ENCODE results near the gene SPEM1.
A peak's percentile ranks its signal among the peaks of the same experiment; 100 is the strongest.

Gene SPEM1

GRCh38 chr17:7428557-7428956, 8.4 kb downstream of the SPEM1 start, which contains the start of gene SPEM3:
TSS of gene SPEM3 (plus strand) at chr17:7428857. CDS start at chr17:7428903, 46 bp downstream.
- no peaks in the 10 kb centered on the region for H3K9me3 ChIP-seq (ENCODE audit: severe bottlenecking)
- DNase-seq (ENCODE audit: low spot score), result no peak
- no peak for ATAC-seq (ENCODE audit: low read depth)
- TF ChIP-seq CTCF (IDR thresholded peaks at IDR 0.05; ENCODE audit: poor library complexity, severe bottlenecking), result no peak
- H3K4me1 ChIP-seq (ENCODE audit: insufficient read depth, poor library complexity, severe bottlenecking), result no peaks in the 10 kb centered on the region
- no peak within 1 kb of the TSS for H3K27ac ChIP-seq (ENCODE audit: poor library complexity, severe bottlenecking)
- H3K36me3 ChIP-seq (ENCODE audit: low read depth), result no peaks in the 10 kb centered on the region
- H3K4me3 ChIP-seq (ENCODE audit: severe bottlenecking), result no peak within 1 kb of the TSS
- no peaks in the 10 kb centered on the region for H3K27me3 ChIP-seq (ENCODE audit: insufficient read depth, poor library complexity, severe bottlenecking)

GRCh38 chr17:7429722-7430121, 9.6 kb downstream of the SPEM1 start:
- no peak for ATAC-seq (ENCODE audit: low read depth)
- Histone ChIP-seq H3K9me3 (ENCODE audit: severe bottlenecking) (no peaks in the 10 kb centered on the region), H3K36me3 (ENCODE audit: low read depth) (no peaks in the 10 kb centered on the region), H3K27me3 (ENCODE audit: insufficient read depth, poor library complexity, severe bottlenecking) (no peaks in the 10 kb centered on the region), H3K27ac (ENCODE audit: poor library complexity, severe bottlenecking) (no peak overlapping the region), H3K4me1 (ENCODE audit: insufficient read depth, poor library complexity, severe bottlenecking) (no peaks in the 10 kb centered on the region), H3K4me3 (ENCODE audit: severe bottlenecking) (no peak overlapping the region)
- no peak for TF ChIP-seq CTCF (IDR thresholded peaks at IDR 0.05; ENCODE audit: poor library complexity, severe bottlenecking)
- no peak for DNase-seq (ENCODE audit: low spot score)

- Histone ChIP-seq H3K36me3 (ENCODE audit: low read depth) (no peaks in the 10 kb centered on the region), H3K27me3 (ENCODE audit: insufficient read depth, poor library complexity, severe bottlenecking) (no peaks in the 10 kb centered on the region), H3K9me3 (ENCODE audit: severe bottlenecking) (no peaks in the 10 kb centered on the region), H3K27ac (ENCODE audit: poor library complexity, severe bottlenecking) (no peak overlapping the region), H3K4me3 (ENCODE audit: severe bottlenecking) (no peak overlapping the region), H3K4me1 (ENCODE audit: insufficient read depth, poor library complexity, severe bottlenecking) (no peaks in the 10 kb centered on the region)
- TF ChIP-seq CTCF (IDR thresholded peaks at IDR 0.05; ENCODE audit: poor library complexity, severe bottlenecking), result no peak
- ATAC-seq (ENCODE audit: low read depth), result no peak
- no peak for DNase-seq (ENCODE audit: low spot score)
Measured at GRCh38 chr17:7431231-7431630, 11.1 kb downstream of the SPEM1 start.

- H3K4me1 ChIP-seq (ENCODE audit: insufficient read depth, poor library complexity, severe bottlenecking), result no peaks in the 10 kb centered on the region
- H3K36me3 ChIP-seq (ENCODE audit: low read depth), result no peaks in the 10 kb centered on the region
- TF ChIP-seq CTCF (IDR thresholded peaks at IDR 0.05; ENCODE audit: poor library complexity, severe bottlenecking), result no peak
- H3K27ac ChIP-seq (ENCODE audit: poor library complexity, severe bottlenecking), result no peak overlapping the region
- no peaks in the 10 kb centered on the region for H3K9me3 ChIP-seq (ENCODE audit: severe bottlenecking)
- ATAC-seq (ENCODE audit: low read depth) (no peak), DNase-seq (ENCODE audit: low spot score) (no peak)
- H3K4me3 ChIP-seq (ENCODE audit: severe bottlenecking), result no peak overlapping the region
- no peaks in the 10 kb centered on the region for H3K27me3 ChIP-seq (ENCODE audit: insufficient read depth, poor library complexity, severe bottlenecking)
Measured at GRCh38 chr17:7432296-7432695, 12.2 kb downstream of the SPEM1 start.

GRCh38 chr17:7435676-7436555, 15.8 kb downstream of the SPEM1 start:
- peak; percentile 27 for TF ChIP-seq CTCF (IDR thresholded peaks at IDR 0.05; ENCODE audit: poor library complexity, severe bottlenecking)
- no peaks in the 10 kb centered on the region for H3K36me3 ChIP-seq (ENCODE audit: low read depth)
- DNase-seq (ENCODE audit: low spot score) (peak; percentile 70), ATAC-seq (ENCODE audit: low read depth) (peak; percentile 5)
- no peaks in the 10 kb centered on the region for H3K27me3 ChIP-seq (ENCODE audit: insufficient read depth, poor library complexity, severe bottlenecking)
- no peaks in the 10 kb centered on the region for H3K9me3 ChIP-seq (ENCODE audit: severe bottlenecking)
- peak overlapping the region; percentile 82 for H3K27ac ChIP-seq (ENCODE audit: poor library complexity, severe bottlenecking)
- H3K4me1 ChIP-seq (ENCODE audit: insufficient read depth, poor library complexity, severe bottlenecking), result peaks cover 4% of the 10 kb centered on the region
- H3K4me3 ChIP-seq (ENCODE audit: severe bottlenecking), result peak overlapping the region; percentile 44

Measured in RWPE2 (cell line).